CD4-positive, alpha-beta T cell (primary cell): ENCODE results near the gene FBXW11. TPM values are rescaled to one million over a fixed set of nuclear protein-coding genes. Genes with fewer than 3 reads are reported as not detected.
A peak's percentile ranks its signal among the peaks of the same experiment; 100 is the strongest.

ENCODE experiments used
- ATAC-seq: fragments of 200-7000 bp; cut with Tn5 transposase; one replicate; pipeline ENCODE4 v1.10.0; 2022; ENCODE audit warnings: mild to moderate bottlenecking; ENCODE audit not compliant: poor library complexity
- CTCF ChIA-PET: fragments of 350-600 bp; sonication (Branson Sonifier 250); formaldehyde crosslinking; loops from one replicate; lab custom pipeline; 2021; ENCODE audit warnings: antibody characterized with exemption, inconsistent platforms; lab: Charles Lee
- POLR2A ChIA-PET: fragments of 350-600 bp; sonication (Branson Sonifier 250); formaldehyde crosslinking; loops from one replicate; lab custom pipeline; 2021; ENCODE audit warnings: antibody characterized with exemption, inconsistent platforms; lab: Charles Lee
- DNase-seq, 14 experiments: peaks; one replicate each; pipeline ENCODE4 v3.0.0-alpha.2; 2013 to 2020; ENCODE audit warnings: mixed read lengths in 2 of 14
- H3K27ac ChIP-seq, 2 donors: one replicate each; pipeline versions ENCODE4 v1.5.1 to v1.7.0; 2013; ENCODE audit warnings: low read length in 2 of 2, low read depth in 1 of 2, mild to moderate bottlenecking in 1 of 2
- H3K27me3 ChIP-seq, 2 experiments: 1 replicate in 1 of 2; 2 replicates in 1 of 2; pipeline versions ENCODE4 v1.6.1 to v1.7.0; 2013; ENCODE audit warnings: low read length in 2 of 2, control low read depth in 1 of 2, mild to moderate bottlenecking in 1 of 2, moderate library complexity in 1 of 2; ENCODE audit not compliant: insufficient read depth in 2 of 2, control insufficient read depth in 1 of 2
- H3K36me3 ChIP-seq: one replicate; pipeline ENCODE4 v1.6.1; 2013; ENCODE audit warnings: low read length, control low read depth; ENCODE audit not compliant: insufficient read depth
- H3K4me1 ChIP-seq: one replicate; pipeline ENCODE4 v1.6.1; 2013; ENCODE audit warnings: low read length, control low read depth; ENCODE audit not compliant: insufficient read depth
- H3K4me3 ChIP-seq: one replicate; pipeline ENCODE4 v1.5.1; 2013; ENCODE audit warnings: mild to moderate bottlenecking, low read length, moderate library complexity
- H3K9me3 ChIP-seq, 2 experiments: 1 replicate in 1 of 2; 2 replicates in 1 of 2; pipeline versions ENCODE4 v1.6.1 to v1.7.0; 2013; ENCODE audit warnings: low read length in 2 of 2, mild to moderate bottlenecking in 2 of 2, control low read depth in 1 of 2, moderate library complexity in 1 of 2; ENCODE audit not compliant: control insufficient read depth in 1 of 2, insufficient read depth in 1 of 2
- H3K27ac Mint-ChIP-seq: one replicate; pipeline ENCODE4 v1.8.0; 2020; ENCODE audit warnings: mixed read lengths
- H3K27me3 Mint-ChIP-seq: one replicate; pipeline ENCODE4 v1.8.0; 2021; ENCODE audit warnings: mixed read lengths
- H3K36me3 Mint-ChIP-seq: one replicate; pipeline ENCODE4 v1.8.0; 2021; ENCODE audit warnings: low read depth, mixed read lengths
- H3K4me1 Mint-ChIP-seq: one replicate; pipeline ENCODE4 v1.8.0; 2021; ENCODE audit warnings: low read depth, mixed read lengths
- H3K4me3 Mint-ChIP-seq: one replicate; pipeline ENCODE4 v1.8.0; 2020; ENCODE audit warnings: mild to moderate bottlenecking, mixed read lengths
- H3K9me3 Mint-ChIP-seq: one replicate; pipeline ENCODE4 v1.8.0; 2020; ENCODE audit warnings: mixed read lengths
- CTCF ChIP-seq: fragments of 200-600 bp; IDR thresholded peaks from one replicate; pipeline ENCODE4 v1.8.0; 2022; ENCODE audit warnings: antibody characterized with exemption, mild to moderate bottlenecking
- intact Hi-C, 2 experiments: fragments of 100-400 bp; cut with DNase I in 1 of 2; cut with micrococcal nuclease in 1 of 2; formaldehyde crosslinking; loops; one replicate each; pipeline versions ENCODE4 v1.15.1 to v1.9.0; 2023 to 2025; cut with DNase I, micrococcal nuclease
- total RNA-seq, 174 experiments: library from RNA in 2 of 174; stranded (reverse) in 2 of 174; gene quantifications; one replicate each; pipeline ENCODE4 v1.2.3 and lab custom pipeline; 2021 to 2026

FBXW11 gene
- total RNA-seq, 2 experiments from 2014 or later: 20.9 to 24.0 TPM

GRCh38 chr5:171957591-171958251 is 48.7 kb downstream of the FBXW11 start:
- peak overlapping the region; percentile 35 for H3K4me3 Mint-ChIP-seq
- ChIA-PET POLR2A (interaction anchor here (1.3 kb wide), 1 partner anchor 49 kb away, joined by 3 read pairs; no protein-coding TSS in a partner anchor), CTCF (no interaction called here)
- no peaks in the 10 kb centered on the region for H3K27me3 ChIP-seq
- peak overlapping the region in 1 of 2 donors; percentile 22 for H3K27ac ChIP-seq
- ATAC-seq (peak; percentile 85), DNase-seq (peak in 9 of 14 experiments; percentile 2 to 56 (median 10))
- H3K9me3 Mint-ChIP-seq: no peaks in the 10 kb centered on the region
- no peaks in the 10 kb centered on the region for H3K36me3 Mint-ChIP-seq
- H3K27ac Mint-ChIP-seq: peak overlapping the region; percentile 84
- H3K36me3 ChIP-seq: no peaks in the 10 kb centered on the region
- no peaks in the 10 kb centered on the region for H3K27me3 Mint-ChIP-seq
- intact Hi-C loops: loop anchor here in 1 of 2 experiments (5.0 kb wide), 1 partner anchor 45 kb away; no protein-coding TSS in a partner anchor
- no peak overlapping the region for H3K4me3 ChIP-seq
- no peak for TF ChIP-seq CTCF
- no peaks in the 10 kb centered on the region for H3K9me3 ChIP-seq
- H3K4me1 ChIP-seq: peaks cover 19% of the 10 kb centered on the region
- H3K4me1 Mint-ChIP-seq: peaks cover 90% of the 10 kb centered on the region

- DNase-seq: no peak
- H3K4me3 ChIP-seq: no peak overlapping the region
- no peaks in the 10 kb centered on the region for H3K9me3 Mint-ChIP-seq
- TF ChIP-seq CTCF: no peak
- no peaks in the 10 kb centered on the region for H3K27me3 Mint-ChIP-seq
- no peaks in the 10 kb centered on the region for H3K27me3 ChIP-seq
- POLR2A ChIA-PET: interaction anchor here (1.0 kb wide), 1 partner anchor 50 kb away, joined by 4 read pairs; the partner anchor contains the start of gene FBXW11
- H3K27ac Mint-ChIP-seq: peak overlapping the region; percentile 84
- intact Hi-C loops: loop anchor here in 1 of 2 experiments (5.0 kb wide), 1 partner anchor 45 kb away; no protein-coding TSS in a partner anchor
- peak overlapping the region; percentile 35 for H3K4me3 Mint-ChIP-seq
- ATAC-seq: no peak
- no peaks in the 10 kb centered on the region for H3K36me3 ChIP-seq
- no peaks in the 10 kb centered on the region for H3K36me3 Mint-ChIP-seq
- H3K4me1 ChIP-seq: peaks cover 19% of the 10 kb centered on the region
- H3K27ac ChIP-seq: no peak overlapping the region
- H3K4me1 Mint-ChIP-seq: peaks cover 86% of the 10 kb centered on the region
- CTCF ChIA-PET: interaction anchor here (1.5 kb wide), 1 partner anchor 21 kb away, joined by 3 read pairs; no protein-coding TSS in a partner anchor
- H3K9me3 ChIP-seq: no peaks in the 10 kb centered on the region
Measured at GRCh38 chr5:171956887-171957495, 49.4 kb downstream of the FBXW11 start.

GRCh38 chr5:171956314-171956713 is 50.1 kb downstream of the FBXW11 start:
- DNase-seq (no peak), ATAC-seq (no peak)
- Histone ChIP-seq H3K9me3 (no peaks in the 10 kb centered on the region), H3K27me3 (no peaks in the 10 kb centered on the region), H3K36me3 (no peaks in the 10 kb centered on the region), H3K4me1 (peaks cover 19% of the 10 kb centered on the region), H3K27ac (no peak overlapping the region), H3K4me3 (no peak overlapping the region)
- ChIA-PET POLR2A (interaction anchor here (1.0 kb wide), 1 partner anchor 50 kb away, joined by 4 read pairs; the partner anchor contains the start of gene FBXW11), CTCF (interaction anchor here (1.5 kb wide), 1 partner anchor 21 kb away, joined by 3 read pairs; no protein-coding TSS in a partner anchor)
- intact Hi-C loops: loop anchor here in 1 of 2 experiments (5.0 kb wide), 1 partner anchor 46 kb away; no protein-coding TSS in a partner anchor
- no peaks in the 10 kb centered on the region for H3K9me3 Mint-ChIP-seq
- no peaks in the 10 kb centered on the region for H3K27me3 Mint-ChIP-seq
- no peak for TF ChIP-seq CTCF
- no peaks in the 10 kb centered on the region for H3K36me3 Mint-ChIP-seq
- H3K4me1 Mint-ChIP-seq: peaks cover 85% of the 10 kb centered on the region
- no peak overlapping the region for H3K27ac Mint-ChIP-seq
- no peak overlapping the region for H3K4me3 Mint-ChIP-seq
